HG02840 (cell line): ENCODE data around the gene ALDH9A1.
"Not testable (repeated sequence)": the region's sequence is repeated elsewhere in the genome, so short reads cannot be mapped to it uniquely, and the experiment has no call there.

Experiments
- ATAC-seq: cut with Tn5 transposase; IDR thresholded peaks from one replicate; pipeline ENCODE4 v1.9.1; 2021; ENCODE audit warnings: mild to moderate bottlenecking, moderate library complexity, moderate number of reproducible peaks; ENCODE audit not compliant: unreplicated experiment, low FRiP score

The ALDH9A1 gene

GRCh38 chr1:165688046-165688445, 10.3 kb downstream of the ALDH9A1 start:
- ATAC-seq, result no peak

- no peak for ATAC-seq
These were observed 11.4 kb downstream of the ALDH9A1 start for GRCh38 chr1:165686971-165687433.

DNA sequence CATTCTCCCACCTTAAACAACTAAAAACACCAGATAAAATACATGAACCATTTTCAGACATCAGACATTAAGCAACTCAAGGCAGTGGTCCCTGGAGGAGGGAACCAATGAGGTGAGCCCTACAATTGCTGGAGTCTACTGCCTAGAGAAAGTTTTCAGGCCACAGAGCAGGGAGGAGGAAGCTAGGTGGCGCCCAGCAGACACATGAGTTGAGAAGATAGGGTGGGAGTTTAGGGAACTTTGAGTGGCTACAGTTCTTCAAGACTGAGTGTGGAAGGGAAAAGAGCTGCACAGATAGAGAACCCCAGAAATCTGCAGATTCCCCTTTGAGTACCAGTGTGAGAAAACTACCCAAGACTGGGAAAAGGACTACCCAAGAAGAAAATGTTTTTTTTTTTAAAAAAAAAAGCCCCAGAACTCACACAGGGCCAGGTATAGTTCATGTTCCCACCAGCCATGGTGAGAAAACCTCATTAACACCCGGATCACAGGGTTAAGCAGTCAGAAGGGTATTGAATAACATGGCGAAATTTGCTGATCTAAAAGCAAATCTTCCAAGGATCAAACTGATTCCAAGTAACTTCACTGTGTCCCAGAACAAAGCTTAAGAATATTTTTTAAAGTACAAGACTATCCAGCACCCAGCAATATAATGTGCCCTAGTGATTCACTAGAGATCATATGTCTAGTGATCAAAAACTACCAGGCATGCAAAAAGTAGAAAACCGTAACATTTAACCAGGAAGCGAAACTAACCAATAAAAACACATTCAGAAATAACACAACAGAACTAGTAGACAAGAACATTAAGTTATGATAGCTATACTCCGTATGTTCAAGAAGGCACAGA, 12.0 kb downstream of the ALDH9A1 start:
- no peak for ATAC-seq

GRCh38 chr1:165683848-165684485, 14.4 kb downstream of the ALDH9A1 start:
- ATAC-seq, result no peak

DNA sequence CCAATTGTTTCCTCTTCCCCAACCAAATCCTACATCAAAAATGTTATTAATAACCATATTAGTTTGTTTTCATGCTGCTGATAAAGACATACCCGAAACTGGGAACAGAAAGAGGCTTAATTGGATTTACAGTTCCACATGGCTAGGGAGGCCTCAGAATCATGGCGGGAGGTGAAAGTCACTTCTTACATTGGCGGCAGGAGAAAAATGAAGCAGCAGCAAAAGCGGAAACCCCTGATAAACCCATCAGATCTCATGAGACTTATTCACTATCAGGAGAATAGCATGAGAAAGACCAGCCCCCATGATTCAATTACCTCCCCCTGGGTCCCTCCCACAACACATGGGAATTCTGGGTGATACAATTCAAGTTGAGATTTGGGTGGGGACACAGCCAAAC, 17.6 kb downstream of the ALDH9A1 start:
- ATAC-seq, result not testable (repeated sequence)

DNA sequence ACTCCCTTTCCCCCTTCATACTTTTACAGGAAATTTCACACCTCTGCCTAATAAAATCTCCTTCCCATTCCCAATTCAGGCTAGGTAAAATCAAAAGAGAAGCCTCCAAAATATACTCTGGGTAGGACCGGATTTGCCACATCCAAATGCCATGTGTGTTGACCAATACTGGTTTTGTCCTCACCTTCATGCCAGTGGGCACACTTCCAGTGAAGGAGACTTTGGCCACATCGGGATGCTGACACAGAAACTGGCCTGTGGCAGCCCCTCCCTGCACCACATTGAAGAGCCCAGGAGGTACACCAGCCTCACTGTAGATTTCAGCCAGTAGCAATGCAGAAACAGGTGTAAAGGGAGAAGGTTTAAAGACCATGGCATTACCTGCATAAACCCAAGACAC, 18.1 kb downstream of the ALDH9A1 start:
- no peak for ATAC-seq

GRCh38 chr1:165679282-165680036, 18.9 kb downstream of the ALDH9A1 start:
- no peak for ATAC-seq

DNA sequence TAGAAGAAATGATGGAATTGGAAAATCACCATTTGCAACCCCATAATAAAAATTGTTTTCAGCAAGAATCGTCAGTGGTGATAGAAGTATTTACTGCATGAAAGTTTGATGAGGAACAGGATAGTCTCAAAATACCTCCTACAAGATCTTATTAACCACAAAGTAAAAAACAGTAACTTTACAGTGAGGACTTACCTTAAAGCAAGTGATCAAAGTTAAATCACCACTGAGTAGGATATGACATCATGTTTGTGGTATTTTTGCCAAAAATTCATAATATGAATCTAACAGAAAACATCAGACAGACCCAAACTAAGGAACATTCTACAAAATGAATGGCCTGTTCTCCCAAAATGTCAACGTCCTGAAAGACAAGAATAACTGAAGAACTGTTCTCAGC, 19.9 kb downstream of the ALDH9A1 start:
- no peak for ATAC-seq

DNA sequence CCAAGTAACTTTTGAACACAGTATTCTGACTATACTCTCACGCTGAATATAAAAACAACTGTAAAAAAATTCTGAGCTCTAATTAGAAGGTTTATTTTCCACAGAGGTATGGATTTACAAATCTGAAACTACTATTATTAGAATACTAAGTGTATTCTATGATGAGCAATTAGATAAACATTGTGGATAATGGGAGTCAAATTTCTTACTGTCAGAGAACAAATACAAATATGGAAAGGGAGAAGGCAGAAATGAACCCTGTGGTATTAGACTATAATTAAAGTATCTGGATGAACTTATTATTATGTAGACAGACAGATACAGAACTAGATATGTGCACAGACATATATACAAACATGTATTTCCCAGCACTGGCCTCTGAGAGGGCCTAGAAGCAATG, 22.6 kb downstream of the ALDH9A1 start:
- ATAC-seq, result no peak

DNA sequence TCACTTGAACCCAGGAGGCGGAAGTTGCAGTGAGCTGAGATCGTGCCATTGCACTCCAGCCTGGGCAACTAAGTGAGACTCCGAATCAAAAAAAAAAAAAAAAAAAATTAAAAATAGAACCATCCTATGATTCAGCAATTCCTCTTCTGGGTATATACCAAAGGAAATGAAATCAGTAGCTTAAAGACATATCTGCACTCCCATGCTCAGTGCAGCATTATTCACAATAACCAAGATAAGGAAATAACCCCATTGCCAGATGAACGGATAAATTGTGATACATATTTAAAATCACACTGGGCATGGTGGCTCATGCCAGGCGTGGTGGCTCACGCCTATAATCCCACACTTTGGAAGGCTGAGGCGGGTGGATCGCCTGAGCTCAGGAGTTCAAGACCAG, 23.8 kb downstream of the ALDH9A1 start:
- ATAC-seq, result no peak

DNA sequence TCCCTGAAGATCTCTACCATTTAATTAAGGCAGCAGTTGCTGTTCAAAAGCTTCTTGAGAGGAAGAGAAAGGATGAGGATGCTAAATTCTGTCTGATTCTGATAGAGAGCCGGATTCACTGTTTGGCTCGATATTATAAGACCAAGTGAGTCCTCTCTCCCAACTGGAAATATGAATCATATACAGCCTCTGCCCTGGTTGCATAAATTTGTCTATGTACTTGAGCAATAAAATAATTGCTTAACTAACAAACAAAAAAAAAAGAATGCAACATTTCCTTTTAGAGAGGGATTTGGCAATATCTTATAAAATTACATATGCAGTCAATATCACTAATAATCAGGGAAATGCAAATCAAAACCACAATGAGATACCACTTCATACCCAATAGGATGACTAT, 26.8 kb downstream of the ALDH9A1 start:
- ATAC-seq, result no peak

DNA sequence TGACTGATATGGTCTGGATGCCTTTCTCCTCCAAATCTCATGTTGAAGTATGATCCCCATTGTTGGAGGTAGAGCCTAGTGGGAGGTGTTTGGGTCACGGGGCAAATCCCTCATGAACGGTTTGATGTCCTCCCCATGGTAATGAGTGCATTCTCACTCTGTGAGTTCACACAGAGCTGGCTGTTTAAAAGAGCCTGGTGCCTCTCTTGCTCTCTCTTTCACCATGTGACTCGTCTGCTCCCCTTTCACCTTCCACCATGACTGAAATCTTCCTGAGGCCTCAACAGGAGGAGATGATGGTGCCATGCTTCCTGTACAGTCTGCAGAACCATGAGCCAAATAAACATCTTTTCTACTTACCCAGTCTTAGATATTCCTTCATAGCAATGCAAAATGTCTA, 30.2 kb downstream of the ALDH9A1 start:
- ATAC-seq, result no peak

GRCh38 chr1:165666152-165666825, 32.1 kb downstream of the ALDH9A1 start:
- no peak for ATAC-seq

- ATAC-seq, result no peak
These were observed 36.2 kb downstream of the ALDH9A1 start for GRCh38 chr1:165662186-165662585.

GRCh38 chr1:165661703-165662102, 36.7 kb downstream of the ALDH9A1 start:
- no peak for ATAC-seq

GRCh38 chr1:165659581-165659895, 38.8 kb downstream of the ALDH9A1 start:
- no peak for ATAC-seq

- ATAC-seq, result not testable (repeated sequence)
These were observed 39.4 kb downstream of the ALDH9A1 start for GRCh38 chr1:165658766-165659580.

- ATAC-seq, result no peak
These were observed 47.3 kb downstream of the ALDH9A1 start for GRCh38 chr1:165650981-165651625.

GRCh38 chr1:165648919-165649572, 49.3 kb downstream of the ALDH9A1 start:
- ATAC-seq, result no peak
